GM21447 (cell line): Measurements from ENCODE around the gene SLC41A2.
A peak's percentile ranks its signal among the peaks of the same experiment; 100 is the strongest.
"Not testable (repeated sequence)": the region's sequence is repeated elsewhere in the genome, so short reads cannot be mapped to it uniquely, and the experiment has no call there.

Experiments
- ATAC-seq: cut with Tn5 transposase; IDR thresholded peaks from one replicate; pipeline ENCODE4 v1.9.1; 2021; ENCODE audit not compliant: unreplicated experiment

The SLC41A2 gene

DNA sequence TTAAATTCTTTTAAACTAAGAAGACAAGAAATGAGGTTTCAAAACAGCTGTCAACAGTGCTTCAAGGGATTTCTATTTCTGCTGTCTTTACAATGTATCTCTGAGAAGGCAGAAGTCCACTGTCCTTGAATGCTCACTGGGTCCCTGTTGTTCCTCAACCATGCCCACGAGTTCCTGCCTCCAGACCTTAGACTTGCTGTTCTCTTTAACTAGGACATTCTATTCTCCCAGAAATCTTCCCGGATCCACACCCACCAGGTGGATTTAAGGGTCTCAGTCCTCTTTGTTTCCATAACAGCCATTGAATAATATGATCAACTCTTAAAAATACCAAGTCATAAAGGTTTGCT lies 6.7 kb upstream of the SLC41A2 start:
- ATAC-seq: no peak

GRCh38 chr12:104964167-104964855 lies 6.2 kb upstream of the SLC41A2 start:
- no peak for ATAC-seq

DNA sequence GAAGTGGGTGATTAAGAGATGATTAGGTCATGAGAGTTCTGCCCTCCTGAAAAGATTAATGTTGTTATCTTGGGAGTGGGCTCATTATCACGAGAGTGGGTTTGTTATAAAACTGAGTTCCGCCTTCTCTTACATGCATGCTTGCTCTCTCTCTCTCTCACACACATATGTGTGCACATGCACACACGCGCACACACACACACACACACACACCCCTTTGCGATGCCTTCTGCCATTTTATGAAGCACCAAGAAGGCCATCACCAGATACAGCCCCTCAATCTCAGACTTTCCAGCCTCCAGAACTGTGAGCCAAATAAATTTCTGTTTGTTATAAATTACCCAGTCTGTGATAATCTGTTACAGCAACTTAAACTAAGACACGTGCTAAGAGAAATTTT lies 5.7 kb upstream of the SLC41A2 start:
- ATAC-seq: no peak

DNA sequence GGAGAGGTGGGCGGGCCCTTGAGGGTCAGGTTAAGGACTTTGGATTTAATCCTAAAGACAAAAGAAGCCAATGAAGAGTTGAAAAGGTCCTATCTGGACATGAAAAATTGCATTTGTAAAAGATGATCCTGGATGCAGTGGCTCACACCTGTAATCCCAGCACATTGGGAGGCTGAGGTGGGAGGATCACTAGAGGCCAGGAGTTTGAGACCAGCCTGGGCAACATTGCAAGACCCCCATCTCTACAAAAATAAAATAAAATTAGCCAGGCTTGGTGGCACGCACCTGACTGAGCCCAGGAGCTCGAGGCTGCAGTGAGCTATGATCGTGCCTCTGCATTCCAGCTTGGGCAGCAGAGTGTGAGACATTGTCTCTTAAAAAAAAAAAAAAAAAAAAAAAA lies 2.4 kb upstream of the SLC41A2 start:
- no peak for ATAC-seq

GRCh38 chr12:104959335-104959841 lies 1.3 kb upstream of the SLC41A2 start:
- no peak for ATAC-seq

DNA sequence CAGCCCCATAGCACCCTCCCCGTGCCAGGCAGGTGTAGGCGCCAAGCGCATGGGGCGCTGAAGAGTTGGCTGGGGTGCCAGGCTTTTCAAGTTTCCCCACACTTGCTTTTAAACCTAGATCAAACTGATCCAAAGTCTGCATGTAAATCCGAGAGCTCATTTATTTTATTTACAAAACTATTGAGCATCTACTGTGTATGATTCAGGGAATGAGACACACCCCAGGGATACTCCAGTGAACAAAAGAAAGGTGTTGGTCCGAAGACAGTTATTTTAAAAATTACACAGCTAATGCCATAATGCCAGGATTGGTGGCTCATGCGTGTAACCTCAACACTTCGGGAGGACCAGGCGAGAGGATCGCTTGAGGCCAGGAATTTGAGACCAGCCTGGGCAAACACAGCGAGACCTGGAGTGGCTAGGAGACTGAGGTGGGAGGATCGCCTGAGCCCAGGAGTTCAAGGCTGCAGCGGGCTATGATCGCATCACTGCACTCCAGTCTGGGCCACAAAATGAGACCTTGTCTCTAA lies 780 bp upstream of the SLC41A2 start:
- no peak for ATAC-seq

GRCh38 chr12:104957719-104958000 lies 430 bp downstream of the SLC41A2 start:
- ATAC-seq: peak; percentile 19

DNA sequence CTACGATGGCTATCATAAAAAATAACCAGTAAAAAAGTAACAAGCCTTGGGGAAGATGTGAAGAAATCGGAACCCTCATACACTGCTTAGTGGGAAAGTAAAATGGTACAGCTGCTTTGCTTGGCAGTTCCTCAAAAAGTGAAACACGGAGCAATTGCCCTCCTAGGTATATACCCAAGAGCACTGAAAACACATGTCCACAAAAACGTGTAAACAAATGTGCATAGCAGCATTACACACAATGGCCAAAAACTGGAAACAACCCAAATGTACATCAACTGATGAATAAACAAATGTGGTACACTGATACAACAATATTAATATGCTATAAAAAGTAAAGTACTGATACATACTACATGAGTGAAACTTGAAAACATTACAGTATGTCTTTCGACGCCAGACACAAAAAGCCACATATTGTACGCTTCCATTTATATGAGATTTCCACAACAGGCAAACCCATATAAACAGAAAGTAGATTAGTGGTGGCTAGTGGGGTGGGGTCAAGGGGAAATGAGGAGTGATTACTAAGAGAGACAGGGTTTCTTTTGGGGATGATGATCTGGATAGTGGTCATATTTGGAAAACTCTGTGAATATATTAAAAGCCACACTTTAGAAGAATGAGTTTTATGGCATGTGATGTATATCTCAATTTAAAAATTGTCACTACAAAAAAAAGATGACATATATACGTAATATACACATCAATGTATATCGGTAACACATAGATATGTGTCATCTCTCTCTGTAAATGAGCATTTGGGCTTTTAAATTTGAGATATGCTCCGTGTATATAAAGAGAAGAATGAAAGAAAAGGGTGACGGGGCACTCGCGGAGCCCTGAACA lies 996 bp downstream of the SLC41A2 start:
- no peak for ATAC-seq

DNA sequence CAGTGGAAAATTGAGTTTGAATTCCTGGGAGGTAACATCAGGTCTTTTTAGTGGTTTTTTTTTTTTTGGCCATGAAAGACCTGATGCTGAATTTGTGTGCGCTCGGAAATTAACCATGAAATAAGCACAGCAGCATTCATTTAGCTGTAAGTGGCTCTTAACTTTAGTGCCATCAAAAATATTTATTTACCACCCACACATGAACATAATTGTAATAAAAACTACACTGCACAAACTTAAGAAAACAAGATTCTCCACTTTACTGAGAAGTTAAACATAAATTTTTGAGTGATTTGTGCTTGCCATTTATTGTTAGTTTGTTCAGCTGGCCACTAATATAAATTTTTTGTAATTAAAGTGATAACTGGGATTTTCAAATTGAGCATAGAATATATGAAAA lies 2.4 kb downstream of the SLC41A2 start:
- ATAC-seq: no peak

- ATAC-seq: no peak
These were observed 4.8 kb downstream of the SLC41A2 start for GRCh38 chr12:104953323-104953722.

GRCh38 chr12:104952816-104953215 lies 5.3 kb downstream of the SLC41A2 start:
- ATAC-seq: no peak

GRCh38 chr12:104951759-104952509 lies 6.2 kb downstream of the SLC41A2 start:
- ATAC-seq: no peak

GRCh38 chr12:104948716-104949115 lies 9.4 kb downstream of the SLC41A2 start:
- not testable (repeated sequence) for ATAC-seq

DNA sequence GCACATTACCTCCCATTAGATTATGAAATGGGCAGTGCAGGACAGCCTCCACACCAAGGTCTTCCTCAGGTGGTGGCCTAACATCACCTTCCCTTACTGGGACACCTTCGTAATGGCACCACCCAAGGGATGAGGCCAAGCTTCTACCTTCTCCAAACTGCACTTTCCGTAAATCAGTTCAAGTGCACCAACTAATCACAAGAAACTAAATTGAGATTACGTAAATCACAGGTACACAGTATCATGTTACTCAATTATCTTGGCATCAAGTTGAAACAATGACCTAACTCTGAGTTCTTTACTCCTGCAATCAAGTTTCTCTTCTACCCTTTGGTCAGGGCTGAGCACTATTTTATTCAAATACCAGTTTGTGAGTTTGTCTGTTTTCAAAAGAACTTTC lies 13.8 kb downstream of the SLC41A2 start:
- ATAC-seq: no peak

DNA sequence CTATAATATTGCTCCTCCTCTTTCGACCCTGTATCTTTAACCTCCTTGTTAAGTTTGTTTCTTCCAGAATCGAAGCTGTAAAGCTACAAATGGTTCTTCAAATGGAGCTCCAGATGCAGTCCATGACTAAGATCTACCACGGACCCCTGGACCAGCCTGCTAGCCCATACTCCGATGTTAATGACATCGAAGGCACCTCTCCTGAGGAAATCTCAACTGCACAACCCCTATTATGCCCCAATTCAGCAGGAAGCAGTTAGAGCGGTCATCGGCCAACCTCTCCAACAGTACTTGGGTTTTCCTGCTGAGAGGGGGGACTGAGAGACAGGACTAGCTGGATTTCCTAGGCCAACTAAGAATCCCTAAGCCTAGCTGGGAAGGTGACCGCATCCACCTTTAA lies 14.7 kb downstream of the SLC41A2 start:
- not testable (repeated sequence) for ATAC-seq

DNA sequence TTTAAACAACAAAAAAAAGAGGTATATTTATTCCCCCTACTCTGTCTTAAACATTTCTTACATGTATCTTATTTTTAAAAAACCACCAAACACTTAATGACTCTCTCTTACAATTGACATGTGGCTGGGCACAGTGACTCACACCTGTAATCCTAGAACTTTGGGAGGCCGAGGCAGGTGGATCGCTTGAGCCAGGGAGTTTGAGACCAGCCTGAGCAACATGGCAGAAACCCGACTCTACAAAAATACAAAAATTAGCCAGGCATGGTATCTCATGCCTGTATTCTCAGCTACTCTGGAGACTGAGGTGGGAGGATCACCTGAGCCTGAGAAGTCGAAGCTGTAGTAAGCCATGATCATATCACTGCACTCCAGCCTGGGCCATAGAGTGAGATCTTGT lies 16.0 kb downstream of the SLC41A2 start:
- no peak for ATAC-seq

GRCh38 chr12:104941454-104941853 lies 16.6 kb downstream of the SLC41A2 start:
- ATAC-seq: no peak

- no peak for ATAC-seq
These were observed 19.0 kb downstream of the SLC41A2 start for GRCh38 chr12:104939089-104939488.

- ATAC-seq: no peak
These were observed 19.7 kb downstream of the SLC41A2 start for GRCh38 chr12:104938371-104938770.

DNA sequence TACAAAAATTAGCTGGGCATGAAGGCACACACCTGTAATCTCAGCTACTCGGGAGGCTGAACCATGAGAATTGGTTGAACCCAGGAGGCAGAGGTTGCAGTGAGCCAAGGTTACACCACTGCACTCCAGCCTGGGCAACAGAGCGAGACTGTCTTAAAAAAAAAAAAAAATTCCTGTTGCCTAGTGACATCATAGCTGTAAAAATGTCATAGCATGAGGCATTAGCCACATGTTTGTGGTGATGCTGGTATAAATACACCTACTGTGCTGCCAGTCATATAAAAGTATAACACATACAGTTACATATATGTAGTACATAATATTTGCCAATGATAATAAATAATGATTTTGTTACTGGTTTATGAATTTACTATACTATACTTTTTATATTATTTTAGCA lies 22.2 kb downstream of the SLC41A2 start:
- ATAC-seq: no peak

DNA sequence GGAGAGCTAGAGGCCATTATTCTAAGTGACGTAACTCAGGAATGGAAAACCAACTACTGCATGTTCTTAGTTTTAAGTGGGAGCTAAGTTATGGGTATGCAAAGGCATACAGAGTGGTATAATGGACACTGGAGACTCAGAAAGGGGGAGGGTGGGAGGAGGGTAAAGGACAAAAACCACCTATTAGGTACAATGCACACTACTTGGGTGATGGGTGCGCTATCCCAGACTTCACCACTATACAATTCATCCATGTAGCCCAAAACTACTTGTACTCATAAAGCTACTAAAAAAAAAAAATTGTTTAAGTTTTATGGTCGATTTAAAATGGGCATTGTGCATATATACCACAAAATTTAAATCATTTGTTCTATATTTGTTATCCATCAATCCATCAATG lies 24.3 kb downstream of the SLC41A2 start:
- no peak for ATAC-seq

DNA sequence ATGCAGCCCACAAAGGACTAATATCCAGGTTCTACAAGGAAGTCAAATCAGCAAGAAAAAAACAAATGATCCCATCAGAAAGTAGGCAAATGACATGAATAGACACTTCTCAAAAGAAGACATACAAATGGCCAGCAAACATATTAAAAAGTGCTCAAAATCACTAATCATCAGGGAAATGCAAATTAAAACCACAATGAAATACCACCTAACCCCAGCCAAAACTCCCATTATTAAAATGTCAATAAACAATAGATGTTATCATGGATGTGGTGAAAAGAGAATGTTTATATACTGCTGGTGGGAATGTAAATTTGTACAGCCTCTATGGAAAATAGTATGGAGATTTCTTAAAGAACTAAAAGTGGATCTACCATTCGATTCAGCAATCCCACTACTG lies 25.0 kb downstream of the SLC41A2 start:
- ATAC-seq: no peak
